ENCODE results near the gene TRIM41. TPM values are rescaled to one million over a fixed set of nuclear protein-coding genes. Genes with fewer than 3 reads are reported as not detected.

The TRIM41 gene
- total RNA-seq, 4 donors from 2014 or later: 17.9 to 23.9 (median 18.7) TPM

- Histone ChIP-seq H3K27ac (peak overlapping the region; percentile 90 to 97 (median 92)), H3K27me3 (no peaks in the 10 kb centered on the region), H3K4me3 (peak overlapping the region; percentile 29 to 74 (median 60)), H3K9me3 (no peaks in the 10 kb centered on the region), H3K4me1 (peaks cover 7 to 23% (median 9%) of the 10 kb centered on the region in 4 donors), H3K36me3 (no peaks in the 10 kb centered on the region)
- 0% methylated on average over 5 to 65 of the region's 66 CpGs for WGBS, 2 donors (ENCODE audit: low coverage in 1 of 2)
- TF ChIP-seq EP300 (IDR thresholded peaks at IDR 0.05; ENCODE audit: low read depth) (no peak), POLR2AphosphoS5 (IDR thresholded peaks at IDR 0.05) (no peak), CTCF (IDR thresholded peaks at IDR 0.05) (peak in 3 of 5 experiments; percentile 16 to 33 (median 22)), POLR2A (IDR thresholded peaks at IDR 0.05) (no peak)
- in situ Hi-C loops (cut with MboI; ENCODE audit: low pct_ligation_motif_present in 1 of 4, low pct_unique_long_range_greater_than_20kb in 1 of 4, low sequenced_read_pairs in 3 of 4) (no loop called here), intact Hi-C loops (cut with DNase I; ENCODE audit: low total_unique reads) (loop anchor here (2.0 kb wide), 1 partner anchor 32 kb away; the partner anchor contains the start of gene TRIM41)
- peak; percentile 57 for DNase-seq
These were observed 32.2 kb upstream of the TRIM41 start for GRCh38 chr5:181190711-181191525.

- in situ Hi-C loops (cut with MboI; ENCODE audit: low pct_ligation_motif_present in 1 of 4, low pct_unique_long_range_greater_than_20kb in 1 of 4, low sequenced_read_pairs in 3 of 4) (no loop called here), intact Hi-C loops (cut with DNase I; ENCODE audit: low total_unique reads) (loop anchor here (2.0 kb wide), 1 partner anchor 31 kb away; the partner anchor contains the start of gene TRIM41)
- Histone ChIP-seq H3K36me3 (no peaks in the 10 kb centered on the region), H3K9me3 (no peaks in the 10 kb centered on the region), H3K27me3 (no peaks in the 10 kb centered on the region), H3K27ac (peak overlapping the region; percentile 90 to 97 (median 92)), H3K4me3 (peak overlapping the region; percentile 57 to 74 (median 64)), H3K4me1 (peaks cover 7 to 23% (median 9%) of the 10 kb centered on the region in 4 donors)
- peak; percentile 97 for DNase-seq
- WGBS, 2 donors (ENCODE audit: low coverage in 1 of 2): 0 to 1% methylated on average over 1 to 64 of the region's 64 CpGs
- TF ChIP-seq POLR2AphosphoS5 (IDR thresholded peaks at IDR 0.05) (peak; percentile 5 to 86 (median 86)), CTCF (IDR thresholded peaks at IDR 0.05) (no peak), POLR2A (IDR thresholded peaks at IDR 0.05) (peak; percentile 60), EP300 (IDR thresholded peaks at IDR 0.05; ENCODE audit: low read depth) (no peak)
These were observed 31.4 kb upstream of the TRIM41 start for GRCh38 chr5:181191526-181192336.

GRCh38 chr5:181192337-181193046 lies 30.6 kb upstream of the TRIM41 start:
- intact Hi-C loops (cut with DNase I; ENCODE audit: low total_unique reads) (no loop called here), in situ Hi-C loops (cut with MboI; ENCODE audit: low pct_ligation_motif_present in 1 of 4, low pct_unique_long_range_greater_than_20kb in 1 of 4, low sequenced_read_pairs in 3 of 4) (no loop called here)
- peak overlapping the region; percentile 57 to 74 (median 64) for H3K4me3 ChIP-seq
- H3K27me3 ChIP-seq: no peaks in the 10 kb centered on the region
- no peaks in the 10 kb centered on the region for H3K36me3 ChIP-seq
- no peak for DNase-seq
- no peak for TF ChIP-seq POLR2A (IDR thresholded peaks at IDR 0.05)
- no peak for TF ChIP-seq POLR2AphosphoS5 (IDR thresholded peaks at IDR 0.05)
- no peak for TF ChIP-seq CTCF (IDR thresholded peaks at IDR 0.05)
- no peak for TF ChIP-seq EP300 (IDR thresholded peaks at IDR 0.05; ENCODE audit: low read depth)
- peaks cover 7 to 21% (median 9%) of the 10 kb centered on the region in 4 donors for H3K4me1 ChIP-seq
- peak overlapping the region; percentile 90 to 97 (median 92) for H3K27ac ChIP-seq
- H3K9me3 ChIP-seq: no peaks in the 10 kb centered on the region
- WGBS, 2 donors (ENCODE audit: low coverage in 1 of 2): 42 to 80% methylated on average over 3 to 12 of the region's 12 CpGs

Measured in transverse colon (tissue), 4 donors.